T follicular helper cell (primary cell): ENCODE results near the gene RNF151.
"Not testable (repeated sequence)": the region's sequence is repeated elsewhere in the genome, so short reads cannot be mapped to it uniquely, and the experiment has no call there.

Experiments used
- DNase-seq: peaks from one replicate; pipeline ENCODE4 v3.0.0-alpha.2; 2020; ENCODE audit warnings: low read depth

The RNF151 gene

DNA sequence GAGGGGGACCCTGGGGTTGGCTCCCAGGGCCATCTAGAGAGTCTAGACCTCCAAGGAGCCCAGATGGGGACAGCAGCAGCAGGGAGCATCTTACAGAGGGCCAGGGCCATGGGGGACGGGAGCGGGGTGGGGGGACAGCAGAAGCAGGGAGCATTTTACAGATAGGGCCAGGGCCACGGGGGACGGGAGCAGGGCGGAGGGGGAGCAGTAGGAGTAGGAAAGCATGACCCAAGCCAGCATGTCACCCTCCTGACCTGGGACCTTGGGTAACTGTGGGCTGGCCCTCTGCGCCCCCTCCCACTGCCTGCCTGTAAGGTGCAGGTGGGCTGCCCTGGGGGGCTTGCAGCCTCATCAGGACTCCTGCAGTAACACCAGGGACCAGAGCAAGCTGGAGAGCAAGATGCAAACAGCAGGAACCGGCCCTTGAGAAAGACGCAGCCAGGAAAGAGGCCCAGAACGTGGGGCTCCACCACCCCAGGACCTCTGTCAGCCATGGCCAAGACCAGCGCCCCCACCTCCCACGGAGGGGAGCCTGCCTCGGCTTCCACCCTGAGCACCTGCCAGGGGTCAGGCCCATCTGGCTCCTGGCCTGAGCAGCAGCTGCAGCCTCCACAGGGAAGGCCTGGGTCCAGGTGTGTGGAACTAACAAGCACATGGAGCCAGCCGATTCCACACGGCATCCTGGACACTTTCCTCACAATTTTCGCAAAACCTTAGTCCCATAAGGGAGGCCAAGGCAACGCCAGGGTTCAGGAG lies 40.6 kb downstream of the RNF151 start:
- DNase-seq: no peak

DNA sequence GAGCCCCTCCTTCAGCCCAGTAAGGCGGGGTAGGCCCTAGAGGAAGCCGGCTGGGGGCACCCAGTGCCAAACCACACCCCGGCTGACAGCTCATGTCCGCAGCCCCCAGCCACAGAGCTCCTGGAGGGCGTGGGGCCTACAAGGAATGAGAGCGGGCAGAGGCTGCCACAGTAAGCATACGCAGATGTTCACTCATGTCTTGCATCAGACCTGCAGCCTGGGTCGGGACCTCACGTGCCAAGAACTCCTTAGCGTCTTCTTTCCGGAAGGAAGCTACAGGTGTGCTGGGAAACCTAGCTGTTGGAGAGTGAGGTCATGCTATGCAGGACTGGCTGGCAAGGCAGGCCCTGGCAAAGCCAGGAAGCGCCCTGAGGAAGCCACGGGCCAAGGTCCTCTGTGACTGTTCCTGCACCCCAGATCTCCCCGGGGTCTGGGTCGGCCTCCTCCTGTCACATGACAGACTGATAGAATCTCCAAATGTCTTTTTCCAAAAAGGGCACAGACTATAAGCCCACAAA lies 41.4 kb downstream of the RNF151 start:
- DNase-seq: no peak

DNA sequence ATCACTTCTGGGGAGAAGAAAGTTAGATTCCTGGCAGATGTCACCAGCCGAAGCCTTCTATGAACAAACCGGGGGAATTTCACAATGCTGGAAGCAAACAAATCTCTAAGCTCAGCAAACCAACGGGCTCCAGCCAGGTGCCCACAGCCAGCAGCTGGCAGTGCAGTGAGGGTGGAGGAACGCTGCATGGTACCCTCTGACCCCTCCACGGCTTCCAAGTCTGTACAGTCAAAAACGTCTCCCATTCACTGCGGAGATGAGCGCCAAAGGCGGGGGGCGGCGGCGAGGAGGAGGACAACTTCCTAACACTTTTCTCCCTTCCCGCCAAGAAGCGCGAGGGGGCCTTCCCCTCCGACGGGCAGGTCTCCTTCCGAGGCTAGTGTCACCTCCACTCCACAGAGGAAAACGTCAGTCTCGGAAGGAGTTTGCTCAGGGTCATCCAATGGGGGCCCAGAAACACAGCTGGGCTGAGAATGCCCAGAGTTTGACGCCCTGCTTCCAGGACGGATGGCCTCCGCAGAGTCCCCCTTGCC lies 42.0 kb downstream of the RNF151 start:
- DNase-seq: no peak

DNA sequence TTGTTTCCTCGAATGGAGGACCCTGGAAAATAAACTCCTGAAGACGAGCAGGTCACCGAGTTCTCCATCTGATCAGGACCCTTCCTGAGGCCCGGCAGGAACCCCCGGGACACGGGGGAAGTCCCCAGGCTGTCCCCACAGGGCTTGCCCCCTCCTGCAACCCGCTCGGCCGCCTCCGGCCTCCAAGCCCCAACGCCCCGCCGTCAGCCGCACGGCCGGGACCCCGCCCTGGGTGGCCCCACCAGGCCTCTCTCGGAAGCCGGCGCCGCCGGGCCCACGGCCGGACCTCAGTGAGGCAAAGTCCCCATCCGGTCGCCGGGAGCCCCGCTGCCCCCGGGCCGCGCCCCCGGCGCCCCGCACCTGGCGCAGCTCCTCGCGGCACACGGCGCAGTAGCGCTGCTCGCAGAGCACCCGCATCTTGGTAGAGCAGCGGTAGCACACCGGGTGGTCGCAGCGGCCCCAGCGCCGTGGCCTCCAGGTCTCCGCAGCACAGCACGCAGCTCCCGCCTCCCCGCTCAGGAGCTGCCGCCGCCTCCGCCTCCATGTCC lies 42.6 kb downstream of the RNF151 start:
- no peak for DNase-seq

DNA sequence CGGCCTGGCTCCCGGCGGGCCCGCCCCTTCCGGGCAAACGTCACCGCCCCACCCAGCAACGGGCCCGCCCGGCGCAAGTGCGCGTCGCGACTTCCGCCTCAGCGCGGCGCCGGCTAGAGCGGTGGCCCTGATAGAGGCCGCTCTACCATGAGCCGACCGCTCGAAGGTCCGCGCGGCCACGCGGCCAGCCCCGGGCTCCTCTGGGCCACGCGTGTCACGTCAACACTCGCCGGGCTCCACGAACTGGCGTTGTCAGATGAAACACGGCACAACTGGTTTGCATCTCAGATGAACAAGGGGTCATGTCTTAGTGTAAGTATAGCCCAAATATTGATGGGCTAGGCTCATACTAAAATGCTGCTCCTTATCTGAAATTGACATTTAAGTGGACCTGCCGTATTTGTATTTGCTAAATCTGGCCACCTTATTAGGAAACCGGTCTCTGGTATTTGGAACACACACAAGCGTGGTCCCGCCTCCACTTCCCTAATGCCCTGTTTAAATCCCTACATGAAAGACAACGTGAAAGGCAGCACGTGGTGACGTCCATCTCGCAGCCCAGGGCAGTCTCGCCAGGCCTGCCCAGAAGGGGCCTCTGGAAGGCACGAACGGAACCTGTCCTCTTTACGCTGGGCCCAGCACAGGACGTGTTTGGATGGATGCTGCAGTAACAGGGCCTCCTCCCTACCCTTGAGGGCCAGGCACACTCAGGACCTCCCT lies 43.3 kb downstream of the RNF151 start, which contains the start of gene ZNF598:
Gene ZNF598 (minus strand): TSS at position 31 of the 720 bp plus-strand sequence.
- peak; percentile 72 for DNase-seq

DNA sequence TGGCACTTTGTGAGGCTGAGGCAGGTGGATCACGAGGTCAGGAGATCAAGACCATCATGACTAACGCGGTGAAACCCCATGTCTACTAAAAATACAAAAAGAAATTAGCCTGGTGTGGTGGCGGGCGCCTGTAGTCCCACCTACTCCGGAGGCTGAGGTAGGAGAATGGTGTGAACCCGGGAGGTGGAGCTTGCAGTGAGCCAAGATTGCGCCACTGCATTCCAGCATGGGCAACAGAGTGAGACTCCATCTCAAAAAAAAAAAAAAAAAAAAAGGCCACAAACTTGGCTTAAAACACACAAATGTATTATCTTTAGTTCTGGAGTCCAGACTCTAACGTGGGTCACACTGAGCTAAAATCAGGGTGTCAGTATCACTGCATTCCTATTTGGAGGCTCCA lies 45.1 kb downstream of the RNF151 start:
- DNase-seq: not testable (repeated sequence)

DNA sequence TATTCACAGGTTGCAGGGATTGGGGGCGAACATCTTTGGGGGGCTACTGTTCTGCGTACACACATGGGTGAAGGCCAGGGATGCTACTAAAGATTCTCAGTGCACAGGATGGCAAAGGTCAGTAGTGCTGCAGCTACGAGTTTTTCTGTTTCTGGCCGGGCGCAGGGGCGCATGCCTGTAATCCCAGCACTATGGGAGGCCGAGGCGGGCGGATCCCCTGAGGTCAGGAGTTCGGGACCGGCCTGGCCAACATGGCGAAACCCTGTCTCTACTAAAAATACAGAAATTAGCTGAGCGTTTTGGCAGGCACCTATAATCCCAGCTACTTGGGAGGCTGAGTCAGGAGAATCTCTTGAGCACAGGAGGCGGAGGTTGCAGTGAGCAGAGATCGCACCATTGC lies 46.9 kb downstream of the RNF151 start:
- DNase-seq: no peak

DNA sequence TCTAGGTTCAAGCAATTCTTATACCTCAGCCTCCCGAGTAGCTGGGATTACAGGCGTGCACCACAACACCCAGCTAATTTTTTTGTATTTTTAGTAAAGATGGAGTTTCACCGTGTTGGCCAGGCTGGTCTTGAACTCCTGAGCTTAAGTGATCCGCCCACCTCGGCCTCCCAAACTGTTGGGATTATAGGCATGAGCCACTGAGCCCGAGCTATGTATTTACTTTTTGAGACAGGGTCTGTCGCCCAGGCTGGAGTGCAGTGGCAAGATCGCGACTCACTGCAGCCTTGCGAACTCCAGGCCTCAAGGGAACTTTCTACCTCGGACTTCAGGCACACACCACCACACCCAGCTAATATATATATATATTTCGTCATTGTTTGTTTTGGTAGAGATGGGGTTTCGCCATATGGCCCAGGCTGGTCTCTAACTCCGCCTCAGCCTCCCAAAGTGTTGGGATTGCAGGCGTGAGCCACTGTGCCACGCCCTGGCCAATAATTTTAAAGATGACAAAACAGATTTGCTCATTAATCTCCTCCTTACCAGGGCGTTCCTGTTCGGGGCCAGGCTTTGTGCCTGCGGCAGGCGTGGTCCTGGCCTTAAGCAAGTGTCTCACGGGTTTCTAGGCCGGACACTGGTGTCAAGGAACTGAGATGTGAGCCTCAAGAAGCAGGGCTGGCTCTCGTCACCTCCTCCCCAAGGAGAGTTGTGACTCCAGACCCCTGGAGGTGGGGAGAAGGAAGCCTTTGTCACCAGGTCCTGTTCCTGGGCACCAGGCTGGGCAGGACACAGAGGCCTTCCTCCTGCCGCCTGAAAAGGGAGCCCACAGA lies 48.7 kb downstream of the RNF151 start:
- DNase-seq: no peak

DNA sequence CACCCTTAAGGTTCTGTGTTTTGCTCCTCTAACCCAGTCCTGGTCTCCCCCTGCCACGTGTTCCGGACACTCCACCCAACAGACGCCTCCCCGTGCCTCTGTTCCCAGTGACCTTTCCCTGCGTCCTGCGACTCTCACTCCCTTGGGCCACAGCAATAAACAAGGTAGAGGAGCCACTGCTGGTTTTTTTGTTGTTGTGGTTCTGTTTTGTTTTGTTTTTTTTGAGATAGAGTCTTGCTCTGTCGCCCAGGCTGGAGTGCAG lies 49.2 kb downstream of the RNF151 start:
- DNase-seq: no peak

DNA sequence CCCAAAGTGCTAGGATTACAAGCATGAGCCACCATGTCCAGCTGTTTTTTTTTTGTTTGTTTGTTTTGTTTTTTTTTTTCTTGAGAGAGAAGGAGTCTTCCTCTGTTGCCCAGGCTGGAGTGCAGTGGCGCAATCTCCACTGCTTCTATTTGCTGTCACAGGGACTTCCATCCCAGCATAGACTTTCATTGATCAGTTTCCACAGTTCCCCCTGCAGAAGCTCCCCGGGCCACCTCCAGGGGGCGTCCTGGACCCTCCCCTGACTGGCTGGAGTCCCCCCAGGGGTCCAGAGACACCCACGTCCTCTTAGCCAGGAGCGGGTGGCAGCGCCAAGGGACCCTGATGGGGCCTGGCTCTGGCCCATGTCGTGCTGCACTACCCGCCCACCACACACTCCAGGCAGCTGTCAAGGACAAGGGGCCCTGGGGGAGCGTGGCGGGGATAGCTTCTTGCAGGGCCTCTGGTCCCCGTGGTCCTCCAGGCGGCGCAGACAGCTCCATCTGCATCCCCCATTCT lies 49.8 kb downstream of the RNF151 start:
- DNase-seq: no peak
